ENCODE results near the gene TNRC6A.
A peak's percentile ranks its signal among the peaks of the same experiment; 100 is the strongest.

TNRC6A gene

GRCh38 chr16:24723663-24724062 lies 5.8 kb upstream of the TNRC6A start:
- H3K4me3 ChIP-seq (ENCODE audit: low read depth, low read length) = no peak overlapping the region
- in situ Hi-C loops (cut with HindIII; ENCODE audit: low sequenced_read_pairs) = no loop called here
- DNase-seq (ENCODE audit: low read depth, low spot score) = no peak
- TF ChIP-seq CTCF (IDR thresholded peaks at IDR 0.05; ENCODE audit: low read depth, low read length) = no peak

GRCh38 chr16:24728011-24728410 lies 1.4 kb upstream of the TNRC6A start:
- TF ChIP-seq CTCF (IDR thresholded peaks at IDR 0.05; ENCODE audit: low read depth, low read length) = no peak
- no peak overlapping the region for H3K4me3 ChIP-seq (ENCODE audit: low read depth, low read length)
- DNase-seq (ENCODE audit: low read depth, low spot score) = no peak
- in situ Hi-C loops (cut with HindIII; ENCODE audit: low sequenced_read_pairs) = no loop called here

- DNase-seq (ENCODE audit: low read depth, low spot score) = no peak
- TF ChIP-seq CTCF (IDR thresholded peaks at IDR 0.05; ENCODE audit: low read depth, low read length) = no peak
- peak overlapping the region; percentile 89 for H3K4me3 ChIP-seq (ENCODE audit: low read depth, low read length)
- in situ Hi-C loops (cut with HindIII; ENCODE audit: low sequenced_read_pairs) = no loop called here
These were observed 584 bp upstream of the TNRC6A start for GRCh38 chr16:24728891-24729242.

GRCh38 chr16:24729951-24730815 lies 732 bp downstream of the TNRC6A start:
- in situ Hi-C loops (cut with HindIII; ENCODE audit: low sequenced_read_pairs) = no loop called here
- no peak for TF ChIP-seq CTCF (IDR thresholded peaks at IDR 0.05; ENCODE audit: low read depth, low read length)
- H3K4me3 ChIP-seq (ENCODE audit: low read depth, low read length) = peak overlapping the region; percentile 89
- DNase-seq (ENCODE audit: low read depth, low spot score) = peak; percentile 28

- peak overlapping the region; percentile 89 for H3K4me3 ChIP-seq (ENCODE audit: low read depth, low read length)
- DNase-seq (ENCODE audit: low read depth, low spot score) = no peak
- TF ChIP-seq CTCF (IDR thresholded peaks at IDR 0.05; ENCODE audit: low read depth, low read length) = no peak
- in situ Hi-C loops (cut with HindIII; ENCODE audit: low sequenced_read_pairs) = no loop called here
These were observed 1.5 kb downstream of the TNRC6A start for GRCh38 chr16:24730914-24731313.

- no peak for TF ChIP-seq CTCF (IDR thresholded peaks at IDR 0.05; ENCODE audit: low read depth, low read length)
- in situ Hi-C loops (cut with HindIII; ENCODE audit: low sequenced_read_pairs) = no loop called here
- no peak overlapping the region for H3K4me3 ChIP-seq (ENCODE audit: low read depth, low read length)
- DNase-seq (ENCODE audit: low read depth, low spot score) = no peak
These were observed 2.4 kb downstream of the TNRC6A start for GRCh38 chr16:24731722-24732419.

All from astrocyte of the spinal cord (primary cell).